ENCODE measurements around the gene CCDC88C.
"Not testable (repeated sequence)": the region's sequence is repeated elsewhere in the genome, so short reads cannot be mapped to it uniquely, and the experiment has no call there.

Gene CCDC88C

DNA sequence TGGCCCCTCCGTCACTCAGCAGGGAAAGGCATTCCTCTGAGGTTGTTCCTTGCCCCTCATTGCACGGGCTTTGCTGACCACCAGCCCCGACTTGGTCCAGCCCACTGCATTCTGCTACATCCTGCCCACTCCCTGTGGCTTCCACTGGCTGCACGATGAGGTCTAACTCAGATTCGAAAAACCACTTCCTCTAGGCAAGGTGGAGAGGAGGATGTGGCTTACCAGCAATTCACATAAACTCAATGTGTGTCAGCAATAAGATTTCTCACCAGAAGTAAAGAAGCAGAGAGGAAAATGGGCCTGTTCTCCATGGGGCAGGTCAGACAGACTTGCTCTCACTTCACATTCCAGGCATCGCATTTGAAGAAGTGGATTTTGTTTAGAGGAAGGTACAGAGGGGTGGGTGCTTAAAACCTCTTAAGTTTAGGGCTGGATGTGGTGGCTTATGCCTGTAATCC lies 187.8 kb downstream of the CCDC88C start:
- 96% methylated on average over 6 of the region's 6 CpGs for WGBS
- no peak overlapping the region for H3K9ac ChIP-seq (ENCODE audit: low read depth, low read length)
- H3K27me3 ChIP-seq (ENCODE audit: insufficient read depth, low read length) = no peaks in the 10 kb centered on the region
- no peak overlapping the region for H3K4me3 ChIP-seq (ENCODE audit: low read length)
- H3K9me3 ChIP-seq (ENCODE audit: insufficient read depth, low read depth, low read length) = peaks cover 8% of the 10 kb centered on the region; the same call in 1 of the 2 replicates
- H3K4me1 ChIP-seq (ENCODE audit: insufficient read depth, low read length) = peaks cover 12% of the 10 kb centered on the region
- no peaks in the 10 kb centered on the region for H3K36me3 ChIP-seq (ENCODE audit: insufficient read depth, low read length)
- H3K27ac ChIP-seq (ENCODE audit: low read depth, low read length) = no peak overlapping the region

- peaks cover 8% of the 10 kb centered on the region; the same call in 1 of the 2 replicates for H3K9me3 ChIP-seq (ENCODE audit: insufficient read depth, low read depth, low read length)
- no peak overlapping the region for H3K27ac ChIP-seq (ENCODE audit: low read depth, low read length)
- peaks cover 12% of the 10 kb centered on the region for H3K4me1 ChIP-seq (ENCODE audit: insufficient read depth, low read length)
- no peaks in the 10 kb centered on the region for H3K36me3 ChIP-seq (ENCODE audit: insufficient read depth, low read length)
- no peak overlapping the region for H3K4me3 ChIP-seq (ENCODE audit: low read length)
- no peak overlapping the region for H3K9ac ChIP-seq (ENCODE audit: low read depth, low read length)
- 89% methylated on average over 1 of the region's 1 CpG for WGBS
- no peaks in the 10 kb centered on the region for H3K27me3 ChIP-seq (ENCODE audit: insufficient read depth, low read length)
Observed at GRCh38 chr14:91229005-91229382, 188.6 kb downstream of the CCDC88C start.

GRCh38 chr14:91228112-91229004 lies 189.3 kb downstream of the CCDC88C start:
- H3K27me3 ChIP-seq (ENCODE audit: insufficient read depth, low read length) = no peaks in the 10 kb centered on the region
- H3K4me3 ChIP-seq (ENCODE audit: low read length) = no peak overlapping the region
- H3K9me3 ChIP-seq (ENCODE audit: insufficient read depth, low read depth, low read length) = peaks cover 8% of the 10 kb centered on the region; the same call in 1 of the 2 replicates
- WGBS = 80% methylated on average over 14 of the region's 14 CpGs
- H3K27ac ChIP-seq (ENCODE audit: low read depth, low read length) = peak overlapping the region; percentile 20; the same call in 1 of the 2 replicates
- no peaks in the 10 kb centered on the region for H3K36me3 ChIP-seq (ENCODE audit: insufficient read depth, low read length)
- H3K9ac ChIP-seq (ENCODE audit: low read depth, low read length) = no peak overlapping the region
- H3K4me1 ChIP-seq (ENCODE audit: insufficient read depth, low read length) = peaks cover 12% of the 10 kb centered on the region

DNA sequence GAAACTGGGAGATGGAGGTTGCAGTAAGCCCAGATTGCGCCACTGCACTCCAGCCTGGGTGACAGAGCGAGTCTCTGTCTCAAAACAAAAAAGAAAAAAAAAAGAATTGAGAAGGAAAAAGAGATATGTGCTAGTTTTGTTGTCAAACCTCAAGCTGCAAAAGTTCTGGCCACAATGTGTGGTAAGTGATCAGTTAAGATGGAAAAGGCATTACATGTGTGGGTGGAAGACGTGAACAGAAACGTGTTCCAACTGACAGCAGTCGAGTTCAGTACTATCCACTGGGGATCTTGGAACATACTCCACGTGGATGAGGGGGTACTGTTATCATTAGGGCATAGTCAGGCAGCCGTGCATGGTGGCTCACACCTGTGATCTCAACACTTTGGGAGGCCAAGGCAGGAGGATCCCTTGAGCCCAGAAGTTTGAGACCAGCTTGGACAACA lies 190.4 kb downstream of the CCDC88C start:
- peaks cover 8% of the 10 kb centered on the region; the same call in 1 of the 2 replicates for H3K9me3 ChIP-seq (ENCODE audit: insufficient read depth, low read depth, low read length)
- H3K4me1 ChIP-seq (ENCODE audit: insufficient read depth, low read length) = peaks cover 12% of the 10 kb centered on the region
- no peaks in the 10 kb centered on the region for H3K27me3 ChIP-seq (ENCODE audit: insufficient read depth, low read length)
- no peak overlapping the region for H3K9ac ChIP-seq (ENCODE audit: low read depth, low read length)
- no peaks in the 10 kb centered on the region for H3K36me3 ChIP-seq (ENCODE audit: insufficient read depth, low read length)
- WGBS = 91% methylated on average over 7 of the region's 7 CpGs
- no peak overlapping the region for H3K4me3 ChIP-seq (ENCODE audit: low read length)
- H3K27ac ChIP-seq (ENCODE audit: low read depth, low read length) = no peak overlapping the region

DNA sequence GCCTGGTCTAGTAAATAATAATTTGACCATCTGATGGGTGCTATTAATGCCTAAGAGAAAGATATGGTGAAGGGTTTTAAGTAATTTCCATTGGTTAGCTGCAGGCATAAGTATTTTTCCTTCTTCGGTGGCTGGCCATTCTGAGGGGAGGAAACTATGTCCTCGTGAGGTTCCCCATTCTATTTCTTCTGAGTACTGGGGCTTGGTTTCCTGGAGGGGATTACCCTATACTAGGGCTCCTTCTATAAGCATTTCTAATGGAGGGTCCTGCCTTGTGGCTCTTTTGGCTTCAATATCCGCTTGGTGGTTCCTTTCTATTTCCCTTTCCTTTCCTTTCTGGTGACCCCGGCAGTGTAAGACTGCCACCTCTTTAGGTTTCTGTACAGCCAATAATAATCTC lies 191.3 kb downstream of the CCDC88C start:
- peaks cover 12% of the 10 kb centered on the region for H3K4me1 ChIP-seq (ENCODE audit: insufficient read depth, low read length)
- not testable (repeated sequence) for H3K27me3 ChIP-seq (ENCODE audit: insufficient read depth, low read length); H3K9me3 ChIP-seq (ENCODE audit: insufficient read depth, low read depth, low read length); H3K9ac ChIP-seq (ENCODE audit: low read depth, low read length); H3K27ac ChIP-seq (ENCODE audit: low read depth, low read length); H3K4me3 ChIP-seq (ENCODE audit: low read length); H3K36me3 ChIP-seq (ENCODE audit: insufficient read depth, low read length)
- WGBS = 94% methylated on average over 4 of the region's 4 CpGs

DNA sequence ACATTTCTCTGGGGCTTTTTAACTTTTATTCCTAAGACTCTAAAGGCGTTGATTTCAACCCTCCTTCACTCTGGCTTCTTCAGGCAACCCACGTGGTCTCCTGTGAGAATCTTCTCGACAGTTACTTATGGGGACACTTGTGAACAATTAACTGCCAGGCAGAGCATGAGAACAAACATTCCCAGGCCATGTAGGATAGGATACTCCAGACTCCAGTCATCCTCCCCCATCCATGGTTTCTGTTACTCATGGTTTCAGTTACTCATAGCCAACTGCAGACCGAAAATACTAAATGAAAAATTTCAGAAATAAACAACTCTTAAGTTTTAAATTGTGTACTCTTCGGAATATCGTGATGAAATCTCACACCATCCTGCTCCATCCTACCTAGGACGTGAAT lies 192.6 kb downstream of the CCDC88C start:
- Histone ChIP-seq H3K27me3 (ENCODE audit: insufficient read depth, low read length) (no peaks in the 10 kb centered on the region), H3K4me1 (ENCODE audit: insufficient read depth, low read length) (peaks cover 12% of the 10 kb centered on the region), H3K9me3 (ENCODE audit: insufficient read depth, low read depth, low read length) (no peaks in the 10 kb centered on the region), H3K4me3 (ENCODE audit: low read length) (no peak overlapping the region), H3K27ac (ENCODE audit: low read depth, low read length) (no peak overlapping the region), H3K36me3 (ENCODE audit: insufficient read depth, low read length) (no peaks in the 10 kb centered on the region), H3K9ac (ENCODE audit: low read depth, low read length) (no peak overlapping the region)
- 92% methylated on average over 7 of the region's 7 CpGs for WGBS

GRCh38 chr14:91223028-91223783 lies 194.4 kb downstream of the CCDC88C start:
- Histone ChIP-seq H3K9ac (ENCODE audit: low read depth, low read length) (no peak overlapping the region), H3K36me3 (ENCODE audit: insufficient read depth, low read length) (no peaks in the 10 kb centered on the region), H3K27me3 (ENCODE audit: insufficient read depth, low read length) (no peaks in the 10 kb centered on the region), H3K4me3 (ENCODE audit: low read length) (no peak overlapping the region), H3K27ac (ENCODE audit: low read depth, low read length) (no peak overlapping the region), H3K9me3 (ENCODE audit: insufficient read depth, low read depth, low read length) (no peaks in the 10 kb centered on the region), H3K4me1 (ENCODE audit: insufficient read depth, low read length) (0 out of 2 replicates have a peak, but pooled peaks cover 4% of the 10 kb centered on the region)
- WGBS = no CpG with 5 or more reads among the region's 1 CpG

All from HUES64 (cell line).